ENCODE data around the gene SLC16A10.

GRCh38 chr6:111086685-111087084, 618 bp upstream of the SLC16A10 start:
- TF ChIP-seq EP300 (IDR thresholded peaks at IDR 0.05; ENCODE audit: low read depth): no peak
- TF ChIP-seq CTCF (IDR thresholded peaks at IDR 0.05): no peak
- TF ChIP-seq POLR2A (IDR thresholded peaks at IDR 0.05): no peak
